Colonic mucosa (tissue), 4 donors: ENCODE measurements around the gene PLCG1. TPM values are rescaled to one million over a fixed set of nuclear protein-coding genes. Genes with fewer than 3 reads are reported as not detected.
A peak's percentile ranks its signal among the peaks of the same experiment; 100 is the strongest.

ENCODE experiments used
- DNase-seq: peaks from one replicate; pipeline ENCODE4 v3.0.0-alpha.2; 2020
- H3K27ac ChIP-seq: fragments of 200-600 bp; one replicate; pipeline ENCODE4 v1.8.0; 2021
- H3K27me3 ChIP-seq: fragments of 200-600 bp; one replicate; pipeline ENCODE4 v1.8.0; 2021
- H3K36me3 ChIP-seq: fragments of 200-600 bp; one replicate; pipeline ENCODE4 v1.8.0; 2021
- H3K4me1 ChIP-seq: fragments of 200-600 bp; one replicate; pipeline ENCODE4 v1.8.0; 2021; ENCODE audit warnings: mild to moderate bottlenecking
- H3K4me3 ChIP-seq: fragments of 200-600 bp; one replicate; pipeline ENCODE4 v1.8.0; 2021
- H3K9ac ChIP-seq, 2 donors: one replicate each; pipeline ENCODE4 v1.7.0; 2013; ENCODE audit warnings: control low read depth in 2 of 2, low read depth in 2 of 2, low read length in 2 of 2
- H3K9me3 ChIP-seq: fragments of 200-600 bp; one replicate; pipeline ENCODE4 v1.8.0; 2021
- CTCF ChIP-seq: fragments of 200-600 bp; IDR thresholded peaks from one replicate; pipeline ENCODE4 v1.8.0; 2022; ENCODE audit warnings: antibody characterized with exemption, mild to moderate bottlenecking
- intact Hi-C: fragments of 100-400 bp; cut with DNase I; formaldehyde crosslinking; loops from one replicate; pipeline ENCODE4 v1.14.1; 2022
- total RNA-seq, 2 donors: library from RNA; stranded (reverse); fragmentation: NEBNext Ultra II Directional in 1 of 2; extraction: Animal tissue kit (Norgen Biotek cat#: 25700) in 1 of 2; gene quantifications; one replicate each; pipeline ENCODE4 v1.2.1, GENCODE V29; 2021
- donor health status: healthy.
- donor health status: DM: no; HTN: no; CAD: no.
- donor health status: DM: no; HTN: no; CAD: no.

The PLCG1 gene
- total RNA-seq, 2 donors from 2014 or later = 57.3 to 67.4 TPM

- Histone ChIP-seq H3K27ac (no peak overlapping the region), H3K27me3 (no peaks in the 10 kb centered on the region), H3K9ac (no peak overlapping the region), H3K4me1 (no peaks in the 10 kb centered on the region), H3K36me3 (no peaks in the 10 kb centered on the region), H3K9me3 (no peaks in the 10 kb centered on the region), H3K4me3 (no peak overlapping the region)
- intact Hi-C loops = no loop called here
- TF ChIP-seq CTCF = peak; percentile 84
- DNase-seq = peak; percentile 61
These were observed 2.0 kb upstream of the PLCG1 start for GRCh38 chr20:41135187-41135887.

GRCh38 chr20:41135888-41136679 lies 1.3 kb upstream of the PLCG1 start:
- Histone ChIP-seq H3K27me3 (no peaks in the 10 kb centered on the region), H3K4me3 (peak overlapping the region; percentile 87), H3K4me1 (no peaks in the 10 kb centered on the region), H3K36me3 (no peaks in the 10 kb centered on the region), H3K27ac (peak overlapping the region; percentile 96), H3K9ac (peak overlapping the region; percentile 75 to 94), H3K9me3 (no peaks in the 10 kb centered on the region)
- DNase-seq = peak; percentile 45
- intact Hi-C loops = no loop called here
- no peak for TF ChIP-seq CTCF

- peak; percentile 67 for DNase-seq
- H3K27me3 ChIP-seq = no peaks in the 10 kb centered on the region
- H3K4me1 ChIP-seq = no peaks in the 10 kb centered on the region
- intact Hi-C loops = no loop called here
- H3K9ac ChIP-seq = peak overlapping the region; percentile 85 to 94
- H3K4me3 ChIP-seq = peak overlapping the region; percentile 87
- H3K27ac ChIP-seq = peak overlapping the region; percentile 96
- no peaks in the 10 kb centered on the region for H3K36me3 ChIP-seq
- H3K9me3 ChIP-seq = no peaks in the 10 kb centered on the region
- no peak for TF ChIP-seq CTCF
These were observed 501 bp downstream of the PLCG1 start for GRCh38 chr20:41137614-41138474.

- peak; percentile 57 for DNase-seq
- no peaks in the 10 kb centered on the region for H3K36me3 ChIP-seq
- peak overlapping the region; percentile 96 for H3K27ac ChIP-seq
- no peaks in the 10 kb centered on the region for H3K4me1 ChIP-seq
- H3K4me3 ChIP-seq = peak overlapping the region; percentile 87
- TF ChIP-seq CTCF = no peak
- no peaks in the 10 kb centered on the region for H3K27me3 ChIP-seq
- intact Hi-C loops = no loop called here
- H3K9me3 ChIP-seq = no peaks in the 10 kb centered on the region
- H3K9ac ChIP-seq = peak overlapping the region; percentile 85 to 94
These were observed 1.3 kb downstream of the PLCG1 start for GRCh38 chr20:41138475-41139226.
